H1 (cell line): ENCODE results near the gene KIAA1586.
"Not testable (repeated sequence)": the region's sequence is repeated elsewhere in the genome, so short reads cannot be mapped to it uniquely, and the experiment has no call there.

Experiments
- GABPA ChIP-seq: IDR thresholded peaks from 2 replicates; pipeline ENCODE4 v1.6.1; 2011; ENCODE audit warnings: mild to moderate bottlenecking, low read length, moderate library complexity, borderline replicate concordance; ENCODE audit not compliant: insufficient read depth
- NRF1 ChIP-seq: IDR thresholded peaks from 2 replicates; pipeline ENCODE4 v1.6.1; 2011; ENCODE audit warnings: mild to moderate bottlenecking, low read depth, low read length, improper control_type of control experiment
- SIRT6 ChIP-seq: IDR thresholded peaks from one replicate; pipeline ENCODE4 v1.7.1; 2012; ENCODE audit warnings: low read length, inconsistent platforms
- TEAD4 ChIP-seq: IDR thresholded peaks from 2 replicates; pipeline ENCODE4 v1.6.1; 2012; ENCODE audit warnings: low read depth, low read length, inconsistent platforms, mixed read lengths
- ZNF274 ChIP-seq: IDR thresholded peaks from 2 replicates; pipeline ENCODE4 v1.7.0; 2012; ENCODE audit warnings: low read length, borderline replicate concordance; ENCODE audit errors: extremely low read depth
- TF ChIP-seq, protein P1 (sequence below), 3 experiments: IDR thresholded peaks; 1 replicate in 2 of 3; 2 replicates in 1 of 3; pipeline versions ENCODE4 v1.5.1 to v1.6.1; 2011; ENCODE audit warnings: low read length in 3 of 3, mild to moderate bottlenecking in 3 of 3, inconsistent platforms in 2 of 3, low read depth in 1 of 3, moderate library complexity in 1 of 3; ENCODE audit not compliant: insufficient read depth in 1 of 3; ENCODE audit errors: control extremely low read depth in 1 of 3

DNA sequence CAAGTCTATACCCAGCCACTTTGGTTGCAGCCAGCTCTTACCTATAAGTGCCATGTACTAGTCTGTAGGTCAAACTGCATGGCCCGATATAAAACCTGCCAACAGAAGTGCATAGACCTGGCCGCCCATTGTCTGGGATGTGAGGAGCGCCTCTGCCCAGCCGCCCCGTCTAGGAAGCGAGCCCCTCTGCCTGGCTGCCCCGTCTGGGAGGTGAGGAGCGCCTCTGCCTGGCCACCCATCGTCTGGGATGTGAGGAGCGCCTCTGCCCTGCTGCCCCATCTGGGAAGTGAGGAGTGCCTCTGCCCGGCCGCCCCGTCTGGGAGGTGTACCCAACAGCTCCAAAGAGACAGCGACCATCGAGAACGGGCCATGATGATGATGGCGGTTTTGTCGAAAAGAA, 46.7 kb upstream of the KIAA1586 start:
- TF ChIP-seq ZNF274, NRF1, GABPA, TEAD4, SIRT6: not testable (repeated sequence)
- TF ChIP-seq, protein P1, sequence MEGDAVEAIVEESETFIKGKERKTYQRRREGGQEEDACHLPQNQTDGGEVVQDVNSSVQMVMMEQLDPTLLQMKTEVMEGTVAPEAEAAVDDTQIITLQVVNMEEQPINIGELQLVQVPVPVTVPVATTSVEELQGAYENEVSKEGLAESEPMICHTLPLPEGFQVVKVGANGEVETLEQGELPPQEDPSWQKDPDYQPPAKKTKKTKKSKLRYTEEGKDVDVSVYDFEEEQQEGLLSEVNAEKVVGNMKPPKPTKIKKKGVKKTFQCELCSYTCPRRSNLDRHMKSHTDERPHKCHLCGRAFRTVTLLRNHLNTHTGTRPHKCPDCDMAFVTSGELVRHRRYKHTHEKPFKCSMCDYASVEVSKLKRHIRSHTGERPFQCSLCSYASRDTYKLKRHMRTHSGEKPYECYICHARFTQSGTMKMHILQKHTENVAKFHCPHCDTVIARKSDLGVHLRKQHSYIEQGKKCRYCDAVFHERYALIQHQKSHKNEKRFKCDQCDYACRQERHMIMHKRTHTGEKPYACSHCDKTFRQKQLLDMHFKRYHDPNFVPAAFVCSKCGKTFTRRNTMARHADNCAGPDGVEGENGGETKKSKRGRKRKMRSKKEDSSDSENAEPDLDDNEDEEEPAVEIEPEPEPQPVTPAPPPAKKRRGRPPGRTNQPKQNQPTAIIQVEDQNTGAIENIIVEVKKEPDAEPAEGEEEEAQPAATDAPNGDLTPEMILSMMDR (IDR thresholded peaks at IDR 0.05; ENCODE audit: control extremely low read depth in 1 of 3, insufficient read depth in 1 of 3, low read depth in 1 of 3, low read length in 3 of 3), result not testable (repeated sequence)
